OCI-LY3 (cell line): ENCODE measurements around the gene TREML4.
"Not testable (repeated sequence)": the region's sequence is repeated elsewhere in the genome, so short reads cannot be mapped to it uniquely, and the experiment has no call there.

Experiments
- H2AFZ ChIP-seq: fragments of 200-600, 300-600 bp; shearing (Covaris generic); 2 replicates; pipeline ENCODE4 v1.6.0; 2014; ENCODE audit warnings: antibody characterized with exemption, low read depth, low read length
- H3K27ac ChIP-seq: fragments of 200-600, 300-600 bp; sonication (generic); 2 replicates; pipeline ENCODE4 v1.5.1; 2014; ENCODE audit warnings: mild to moderate bottlenecking, low read length, moderate library complexity, mixed read lengths
- H3K27me3 ChIP-seq: fragments of 200-600, 300-600 bp; sonication (generic); 2 replicates; pipeline ENCODE4 v1.6.1; 2014; ENCODE audit warnings: low read depth, low read length, mixed read lengths
- H3K36me3 ChIP-seq: fragments of 200-600, 300-600 bp; sonication (generic); replicated peaks from 2 replicates; pipeline ENCODE3; 2014; ENCODE audit warnings: low read depth, low read length, mixed read lengths
- H3K4me1 ChIP-seq: fragments of 300-600, 200-600 bp; sonication (generic); 2 replicates; pipeline ENCODE4 v1.6.1; 2014; ENCODE audit warnings: low read length, mixed read lengths
- H3K4me2 ChIP-seq: fragments of 200-600, 300-600 bp; sonication (generic); 2 replicates; pipeline ENCODE4 v1.6.1; 2014; ENCODE audit warnings: low read length, mixed read lengths
- H3K4me3 ChIP-seq: fragments of 300-600, 200-600 bp; sonication (generic); 2 replicates; pipeline ENCODE4 v1.5.1; 2014; ENCODE audit warnings: antibody characterized with exemption, mild to moderate bottlenecking, low read length, moderate library complexity
- H3K79me2 ChIP-seq: fragments of 300-600, 200-600 bp; shearing (Covaris generic); 2 replicates; pipeline ENCODE4 v1.6.1; 2014; ENCODE audit warnings: mild to moderate bottlenecking, low read length, mixed read lengths
- H3K9ac ChIP-seq: fragments of 300-600, 200-600 bp; shearing (Covaris generic); 2 replicates; pipeline ENCODE4 v1.6.0; 2014; ENCODE audit warnings: mild to moderate bottlenecking, low read length, moderate library complexity
- H3K9me3 ChIP-seq: fragments of 200-600, 300-600 bp; shearing (Covaris generic); 2 replicates; pipeline ENCODE4 v1.6.1; 2014; ENCODE audit warnings: low read length, mixed read lengths; ENCODE audit not compliant: insufficient read depth
- H4K20me1 ChIP-seq: fragments of 200-600, 300-600 bp; sonication (generic); 2 replicates; pipeline ENCODE4 v1.6.1; 2016; ENCODE audit warnings: low read length, mixed read lengths; ENCODE audit not compliant: insufficient read depth
- EZH2phosphoT487 ChIP-seq: fragments of 200-600 bp; shearing (Covaris generic); IDR thresholded peaks from 2 replicates; pipeline ENCODE4 v1.6.1; 2018; ENCODE audit warnings: antibody characterized with exemption, mixed run types, low read depth
- TF ChIP-seq, protein P1 (sequence below): fragments of 200-600, 300-600 bp; sonication (generic); IDR thresholded peaks from 2 replicates; pipeline ENCODE4 v1.5.1; 2014; ENCODE audit warnings: antibody characterized with exemption, low read length, low read depth

TREML4 gene

DNA sequence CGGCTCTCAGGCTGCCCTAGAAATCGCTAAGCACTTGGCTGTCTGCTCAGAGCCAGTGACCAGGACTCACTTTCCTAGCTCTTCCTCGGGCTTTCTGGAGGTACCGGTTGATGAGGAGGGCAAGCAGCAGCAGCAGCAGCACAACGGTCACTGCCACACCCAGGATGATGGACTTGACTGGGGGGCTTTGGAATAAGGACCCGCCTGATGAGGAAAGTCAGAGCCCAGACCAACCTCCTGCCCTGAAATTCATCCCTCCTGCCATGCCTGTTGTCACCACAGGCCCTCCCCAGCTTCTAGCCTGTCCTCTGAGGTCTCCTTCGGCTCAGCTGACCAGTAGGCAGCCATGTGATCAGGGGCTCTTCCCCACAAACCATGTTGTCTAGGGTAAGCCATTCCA, 43.4 kb upstream of the TREML4 start:
- Histone ChIP-seq H3K4me2 (no peak overlapping the region), H3K9me3 (0 out of 2 replicates have a peak, but pooled peaks cover 4% of the 10 kb centered on the region), H3K9ac (no peak overlapping the region), H3K4me1 (peaks cover 26% of the 10 kb centered on the region), H4K20me1 (no peaks in the 10 kb centered on the region), H3K27ac (no peak overlapping the region), H3K36me3 (peaks cover 6% of the 10 kb centered on the region), H2AFZ (no peak overlapping the region), H3K4me3 (no peak overlapping the region), H3K27me3 (no peaks in the 10 kb centered on the region), H3K79me2 (no peaks in the 10 kb centered on the region)
- TF ChIP-seq, protein P1, sequence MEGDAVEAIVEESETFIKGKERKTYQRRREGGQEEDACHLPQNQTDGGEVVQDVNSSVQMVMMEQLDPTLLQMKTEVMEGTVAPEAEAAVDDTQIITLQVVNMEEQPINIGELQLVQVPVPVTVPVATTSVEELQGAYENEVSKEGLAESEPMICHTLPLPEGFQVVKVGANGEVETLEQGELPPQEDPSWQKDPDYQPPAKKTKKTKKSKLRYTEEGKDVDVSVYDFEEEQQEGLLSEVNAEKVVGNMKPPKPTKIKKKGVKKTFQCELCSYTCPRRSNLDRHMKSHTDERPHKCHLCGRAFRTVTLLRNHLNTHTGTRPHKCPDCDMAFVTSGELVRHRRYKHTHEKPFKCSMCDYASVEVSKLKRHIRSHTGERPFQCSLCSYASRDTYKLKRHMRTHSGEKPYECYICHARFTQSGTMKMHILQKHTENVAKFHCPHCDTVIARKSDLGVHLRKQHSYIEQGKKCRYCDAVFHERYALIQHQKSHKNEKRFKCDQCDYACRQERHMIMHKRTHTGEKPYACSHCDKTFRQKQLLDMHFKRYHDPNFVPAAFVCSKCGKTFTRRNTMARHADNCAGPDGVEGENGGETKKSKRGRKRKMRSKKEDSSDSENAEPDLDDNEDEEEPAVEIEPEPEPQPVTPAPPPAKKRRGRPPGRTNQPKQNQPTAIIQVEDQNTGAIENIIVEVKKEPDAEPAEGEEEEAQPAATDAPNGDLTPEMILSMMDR: no peak
- TF ChIP-seq EZH2phosphoT487: no peak

DNA sequence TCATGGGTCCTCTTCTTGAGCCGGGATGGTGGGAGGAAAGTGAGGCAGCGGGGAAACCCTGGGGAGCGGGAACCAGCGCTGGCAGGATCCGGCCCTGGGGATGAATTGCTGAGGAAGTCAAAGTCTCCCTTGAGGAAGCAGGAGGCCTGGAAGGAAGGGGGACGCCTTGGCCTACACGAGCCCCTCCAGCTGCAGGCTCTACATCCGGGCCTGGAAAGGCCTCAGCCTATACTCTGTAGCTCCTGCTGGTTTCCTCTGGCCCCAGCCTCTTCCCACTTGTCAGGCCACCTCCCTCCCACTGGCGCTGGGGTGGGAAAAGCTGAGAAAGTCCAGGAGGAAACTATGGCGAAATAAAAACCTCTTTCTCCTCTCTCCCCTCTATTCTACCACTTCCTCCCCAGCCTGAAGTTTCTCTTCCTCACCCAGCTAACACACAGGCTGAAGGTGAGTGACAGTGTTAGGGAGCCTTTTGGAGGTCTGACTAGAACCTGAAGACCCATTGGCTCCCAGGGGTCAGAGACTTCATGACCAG, 42.1 kb upstream of the TREML4 start:
- Histone ChIP-seq H3K4me2 (peak overlapping the region; percentile 55), H2AFZ (peak overlapping the region; percentile 86), H3K9ac (peak overlapping the region; percentile 45; the same call in 1 of the 2 replicates), H3K79me2 (no peaks in the 10 kb centered on the region), H3K27ac (peak overlapping the region; percentile 21; the same call in 1 of the 2 replicates), H3K9me3 (0 out of 2 replicates have a peak, but pooled peaks cover 11% of the 10 kb centered on the region), H3K4me3 (peak overlapping the region; percentile 17; the same call in 1 of the 2 replicates), H3K27me3 (no peaks in the 10 kb centered on the region), H3K4me1 (peaks cover 26% of the 10 kb centered on the region), H3K36me3 (peaks cover 19% of the 10 kb centered on the region), H4K20me1 (no peaks in the 10 kb centered on the region)
- TF ChIP-seq, protein P1: no peak
- TF ChIP-seq EZH2phosphoT487: no peak

DNA sequence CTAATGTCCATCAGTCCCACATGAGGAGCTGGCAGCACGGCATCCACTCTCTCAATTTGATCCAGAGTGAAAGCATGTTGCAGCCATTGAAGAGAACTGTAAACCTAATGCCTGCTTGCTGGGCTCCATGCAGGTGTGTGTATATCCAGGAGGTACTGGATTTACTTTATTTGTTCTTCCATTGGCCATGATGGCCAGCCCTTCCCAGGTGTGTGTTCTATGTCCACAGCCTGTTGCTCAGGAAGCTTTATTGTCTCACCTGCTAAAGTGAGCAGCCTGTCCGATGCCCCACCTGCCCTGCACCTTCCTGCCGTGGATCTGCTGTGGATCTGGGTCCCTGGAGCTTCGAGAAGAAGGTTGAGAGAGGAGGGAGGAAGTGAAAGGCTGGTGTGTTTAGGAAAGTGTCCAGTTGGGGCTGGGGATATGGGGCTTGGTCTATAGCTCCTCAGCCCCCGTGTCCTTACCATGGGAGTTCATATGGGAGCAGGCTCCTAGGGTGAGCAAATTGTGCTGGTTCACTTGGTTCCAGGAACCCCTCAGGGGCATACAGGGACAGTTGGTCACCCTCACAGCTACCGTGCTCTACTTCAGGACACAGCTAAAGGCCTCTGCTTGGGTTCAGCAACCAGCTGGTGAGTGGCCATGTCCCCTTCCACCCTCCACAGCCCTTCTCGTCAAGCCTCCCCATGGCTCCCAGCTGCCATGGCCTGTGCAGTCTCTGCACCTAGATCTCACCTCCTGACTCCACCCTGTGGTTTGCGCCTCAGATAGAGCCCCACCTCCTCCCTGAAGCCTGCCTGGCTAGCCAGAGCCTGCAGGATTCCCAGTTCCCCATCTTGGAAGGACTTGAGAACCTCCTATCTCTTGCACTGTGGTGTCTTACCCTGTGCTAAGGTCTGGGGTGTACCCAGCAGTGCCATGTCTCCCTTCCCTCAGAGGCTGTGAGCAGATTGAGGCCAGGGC, 39.9 kb upstream of the TREML4 start:
- TF ChIP-seq, protein P1: no peak
- TF ChIP-seq EZH2phosphoT487: no peak
- no peak overlapping the region for H3K4me2 ChIP-seq
- H4K20me1 ChIP-seq: no peaks in the 10 kb centered on the region
- no peak overlapping the region for H3K27ac ChIP-seq
- peaks cover 34% of the 10 kb centered on the region for H3K36me3 ChIP-seq
- H3K79me2 ChIP-seq: no peaks in the 10 kb centered on the region
- peaks cover 16% of the 10 kb centered on the region for H3K4me1 ChIP-seq
- no peak overlapping the region for H3K9ac ChIP-seq
- no peaks in the 10 kb centered on the region for H3K27me3 ChIP-seq
- no peak overlapping the region for H3K4me3 ChIP-seq
- 0 out of 2 replicates have a peak, but pooled peaks cover 11% of the 10 kb centered on the region for H3K9me3 ChIP-seq
- H2AFZ ChIP-seq: no peak overlapping the region

DNA sequence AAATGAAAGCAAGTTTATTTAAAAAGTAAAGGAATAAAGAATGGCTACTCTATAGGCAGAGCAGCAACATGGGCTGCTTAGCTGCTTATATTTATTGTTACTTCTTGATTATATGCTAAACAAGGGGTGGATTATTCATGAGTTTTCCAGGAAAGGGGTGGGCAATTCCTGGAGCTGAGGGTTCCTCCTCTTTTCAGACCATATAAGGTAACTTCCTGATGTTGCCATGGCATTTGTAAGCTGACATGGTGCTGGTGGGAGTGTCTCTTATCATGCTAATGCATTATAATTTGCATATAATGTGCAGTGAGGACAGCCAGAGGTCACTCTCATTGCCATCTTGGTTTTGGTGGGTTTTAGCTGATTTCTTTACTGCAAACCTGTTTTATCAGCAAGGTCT, 39.1 kb upstream of the TREML4 start:
- not testable (repeated sequence) for H3K79me2 ChIP-seq, H3K4me2 ChIP-seq, H2AFZ ChIP-seq, H4K20me1 ChIP-seq, H3K9ac ChIP-seq, H3K4me3 ChIP-seq, H3K27me3 ChIP-seq, H3K27ac ChIP-seq
- peaks cover 34% of the 10 kb centered on the region for H3K36me3 ChIP-seq
- H3K9me3 ChIP-seq: 0 out of 2 replicates have a peak, but pooled peaks cover 11% of the 10 kb centered on the region
- peaks cover 15% of the 10 kb centered on the region for H3K4me1 ChIP-seq
